Peyer's patch (tissue), 4 donors: ENCODE results near the gene SPDYE5.

ENCODE experiments used
- CTCF ChIP-seq, 6 experiments: fragments of 450-650 bp in 4 of 6; fragments of 200-600 bp in 2 of 6; sonication (generic) in 1 of 6; IDR thresholded peaks; one replicate each; pipeline ENCODE4 v1.5.1; 2017 to 2019; ENCODE audit warnings: antibody characterized with exemption in 6 of 6, mild to moderate bottlenecking in 3 of 6, moderate library complexity in 1 of 6
- POLR2A ChIP-seq, 2 donors: fragments of 450-650 bp; IDR thresholded peaks; one replicate each; pipeline ENCODE4 v1.5.1; 2017; ENCODE audit warnings: antibody characterized with exemption in 2 of 2, mild to moderate bottlenecking in 2 of 2, moderate library complexity in 2 of 2

DNA sequence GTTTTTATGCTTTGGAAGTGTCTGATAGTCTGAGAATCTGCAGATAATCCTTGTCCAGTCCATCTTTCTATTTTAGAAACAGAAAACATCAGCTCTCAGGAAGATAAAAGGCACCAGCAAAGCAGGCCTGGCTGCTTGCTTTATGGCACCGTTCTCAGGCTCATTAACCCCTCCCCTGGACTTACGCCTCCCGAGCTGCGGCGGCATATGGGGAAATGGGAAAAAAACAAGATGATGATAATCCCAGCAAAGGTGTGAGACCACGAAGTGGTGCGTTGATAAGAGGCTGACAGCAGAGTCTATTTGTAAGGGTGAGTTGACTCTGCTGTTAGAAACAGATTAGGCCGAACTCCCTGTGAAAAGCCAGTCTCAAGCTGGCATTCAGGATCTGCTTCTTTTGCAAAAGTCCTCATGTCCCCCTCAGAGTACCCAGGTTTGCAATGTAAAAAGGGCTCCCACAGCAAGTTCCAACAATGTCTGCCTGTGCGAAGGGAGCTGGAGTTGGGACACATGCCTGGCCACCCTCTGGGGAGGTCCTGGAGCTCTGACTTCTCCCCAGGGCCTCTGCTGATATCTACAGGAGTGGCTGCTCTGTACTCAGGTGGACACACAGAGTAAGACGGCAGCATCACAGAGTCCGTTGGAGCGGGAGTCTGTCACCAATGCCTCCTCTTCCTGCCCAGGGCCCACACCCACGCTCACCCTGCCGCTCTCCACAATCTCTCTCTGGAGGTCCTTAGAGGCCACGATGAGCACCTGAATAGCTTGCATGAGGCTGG lies 54.3 kb downstream of the SPDYE5 start:
- TF ChIP-seq POLR2A (IDR thresholded peaks at IDR 0.05) (no peak), CTCF (IDR thresholded peaks at IDR 0.05) (no peak)
